ENCODE results near the gene C17orf67. TPM values are rescaled to one million over a fixed set of nuclear protein-coding genes. Genes with fewer than 3 reads are reported as not detected.

The C17orf67 gene
- total and polyA plus RNA-seq, 10 of the 15 experiments (the other 5 are each of a cell fraction or from before 2014, with no cell fraction given): 0.24 to 3.3 (median 0.89) TPM

- TF ChIP-seq SMAD5 (IDR thresholded peaks at IDR 0.05; ENCODE audit: low read depth) (no peak), ZBTB11 (CRISPR knock-in tag; IDR thresholded peaks at IDR 0.05) (no peak), RCOR1 (conservative IDR thresholded peaks at IDR 0.05; ENCODE audit: low read depth, low read length) (no peak), CHD1 (IDR thresholded peaks at IDR 0.05; ENCODE audit: low read depth, low read length) (no peak), PAX8 (IDR thresholded peaks at IDR 0.05) (no peak), TCF12 (IDR thresholded peaks at IDR 0.05; ENCODE audit: low read depth, low read length) (no peak), MYB (IDR thresholded peaks at IDR 0.05; ENCODE audit: borderline replicate concordance, low read depth, low read length) (no peak), MEF2A (IDR thresholded peaks at IDR 0.05; ENCODE audit: insufficient read depth, low read depth, low read length) (0 out of 2 replicates have a peak, but pooled peaks have one; percentile 40), ZNF207 (IDR thresholded peaks at IDR 0.05; ENCODE audit: borderline replicate concordance) (no peak), BRCA1 (IDR thresholded peaks at IDR 0.05; ENCODE audit: low read depth, low read length) (no peak), POLR2AphosphoS5 (IDR thresholded peaks at IDR 0.05; ENCODE audit: low read length) (peak; percentile 48; the same call in 1 of the 2 replicates), GABPA (IDR thresholded peaks at IDR 0.05; ENCODE audit: low read depth) (no peak), DPF2 (IDR thresholded peaks at IDR 0.05) (no peak), NR2C2 (IDR thresholded peaks at IDR 0.05; ENCODE audit: borderline replicate concordance, control insufficient read depth, insufficient read length, low read depth) (no peak), RAD51 (IDR thresholded peaks at IDR 0.05) (no peak), SIN3A (IDR thresholded peaks at IDR 0.05; ENCODE audit: low read depth, low read length) (no peak), TBL1XR1 (IDR thresholded peaks at IDR 0.05; ENCODE audit: low read depth, low read length) (no peak)
- TF ChIP-seq, protein P1, sequence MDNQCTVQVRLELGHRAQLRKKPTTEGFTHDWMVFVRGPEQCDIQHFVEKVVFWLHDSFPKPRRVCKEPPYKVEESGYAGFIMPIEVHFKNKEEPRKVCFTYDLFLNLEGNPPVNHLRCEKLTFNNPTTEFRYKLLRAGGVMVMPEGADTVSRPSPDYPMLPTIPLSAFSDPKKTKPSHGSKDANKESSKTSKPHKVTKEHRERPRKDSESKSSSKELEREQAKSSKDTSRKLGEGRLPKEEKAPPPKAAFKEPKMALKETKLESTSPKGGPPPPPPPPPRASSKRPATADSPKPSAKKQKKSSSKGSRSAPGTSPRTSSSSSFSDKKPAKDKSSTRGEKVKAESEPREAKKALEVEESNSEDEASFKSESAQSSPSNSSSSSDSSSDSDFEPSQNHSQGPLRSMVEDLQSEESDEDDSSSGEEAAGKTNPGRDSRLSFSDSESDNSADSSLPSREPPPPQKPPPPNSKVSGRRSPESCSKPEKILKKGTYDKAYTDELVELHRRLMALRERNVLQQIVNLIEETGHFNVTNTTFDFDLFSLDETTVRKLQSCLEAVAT (IDR thresholded peaks at IDR 0.05): no peak
- TF ChIP-seq, protein P2, sequence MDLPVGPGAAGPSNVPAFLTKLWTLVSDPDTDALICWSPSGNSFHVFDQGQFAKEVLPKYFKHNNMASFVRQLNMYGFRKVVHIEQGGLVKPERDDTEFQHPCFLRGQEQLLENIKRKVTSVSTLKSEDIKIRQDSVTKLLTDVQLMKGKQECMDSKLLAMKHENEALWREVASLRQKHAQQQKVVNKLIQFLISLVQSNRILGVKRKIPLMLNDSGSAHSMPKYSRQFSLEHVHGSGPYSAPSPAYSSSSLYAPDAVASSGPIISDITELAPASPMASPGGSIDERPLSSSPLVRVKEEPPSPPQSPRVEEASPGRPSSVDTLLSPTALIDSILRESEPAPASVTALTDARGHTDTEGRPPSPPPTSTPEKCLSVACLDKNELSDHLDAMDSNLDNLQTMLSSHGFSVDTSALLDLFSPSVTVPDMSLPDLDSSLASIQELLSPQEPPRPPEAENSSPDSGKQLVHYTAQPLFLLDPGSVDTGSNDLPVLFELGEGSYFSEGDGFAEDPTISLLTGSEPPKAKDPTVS (IDR thresholded peaks at IDR 0.05; ENCODE audit: low read depth, low read length): no peak
- TF ChIP-seq, protein P3, sequence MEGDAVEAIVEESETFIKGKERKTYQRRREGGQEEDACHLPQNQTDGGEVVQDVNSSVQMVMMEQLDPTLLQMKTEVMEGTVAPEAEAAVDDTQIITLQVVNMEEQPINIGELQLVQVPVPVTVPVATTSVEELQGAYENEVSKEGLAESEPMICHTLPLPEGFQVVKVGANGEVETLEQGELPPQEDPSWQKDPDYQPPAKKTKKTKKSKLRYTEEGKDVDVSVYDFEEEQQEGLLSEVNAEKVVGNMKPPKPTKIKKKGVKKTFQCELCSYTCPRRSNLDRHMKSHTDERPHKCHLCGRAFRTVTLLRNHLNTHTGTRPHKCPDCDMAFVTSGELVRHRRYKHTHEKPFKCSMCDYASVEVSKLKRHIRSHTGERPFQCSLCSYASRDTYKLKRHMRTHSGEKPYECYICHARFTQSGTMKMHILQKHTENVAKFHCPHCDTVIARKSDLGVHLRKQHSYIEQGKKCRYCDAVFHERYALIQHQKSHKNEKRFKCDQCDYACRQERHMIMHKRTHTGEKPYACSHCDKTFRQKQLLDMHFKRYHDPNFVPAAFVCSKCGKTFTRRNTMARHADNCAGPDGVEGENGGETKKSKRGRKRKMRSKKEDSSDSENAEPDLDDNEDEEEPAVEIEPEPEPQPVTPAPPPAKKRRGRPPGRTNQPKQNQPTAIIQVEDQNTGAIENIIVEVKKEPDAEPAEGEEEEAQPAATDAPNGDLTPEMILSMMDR (IDR thresholded peaks at IDR 0.05 in 2 of 3, conservative IDR thresholded peaks at IDR 0.05 in 1 of 3; ENCODE audit: control insufficient read depth in 2 of 3, extremely low read depth in 1 of 3, insufficient read depth in 1 of 3, low read depth in 3 of 3, low read length in 3 of 3): no peak
- TF ChIP-seq, protein P4, sequence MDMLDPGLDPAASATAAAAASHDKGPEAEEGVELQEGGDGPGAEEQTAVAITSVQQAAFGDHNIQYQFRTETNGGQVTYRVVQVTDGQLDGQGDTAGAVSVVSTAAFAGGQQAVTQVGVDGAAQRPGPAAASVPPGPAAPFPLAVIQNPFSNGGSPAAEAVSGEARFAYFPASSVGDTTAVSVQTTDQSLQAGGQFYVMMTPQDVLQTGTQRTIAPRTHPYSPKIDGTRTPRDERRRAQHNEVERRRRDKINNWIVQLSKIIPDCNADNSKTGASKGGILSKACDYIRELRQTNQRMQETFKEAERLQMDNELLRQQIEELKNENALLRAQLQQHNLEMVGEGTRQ (IDR thresholded peaks at IDR 0.05; ENCODE audit: borderline replicate concordance, low read depth, low read length): no peak
Measured at GRCh38 chr17:56870081-56870651, 36.4 kb upstream of the C17orf67 start (continued).
